DMS 273 treated with DMSO at 0.1 percent for 48 hours (cell line): Measurements from ENCODE around the gene NOP56.
"Not testable (repeated sequence)": the region's sequence is repeated elsewhere in the genome, so short reads cannot be mapped to it uniquely, and the experiment has no call there.

Source experiments
- DNase-seq: peaks from one replicate; lab custom pipeline; 2025; lab: John Stamatoyannopoulos, UW

NOP56 gene

DNA sequence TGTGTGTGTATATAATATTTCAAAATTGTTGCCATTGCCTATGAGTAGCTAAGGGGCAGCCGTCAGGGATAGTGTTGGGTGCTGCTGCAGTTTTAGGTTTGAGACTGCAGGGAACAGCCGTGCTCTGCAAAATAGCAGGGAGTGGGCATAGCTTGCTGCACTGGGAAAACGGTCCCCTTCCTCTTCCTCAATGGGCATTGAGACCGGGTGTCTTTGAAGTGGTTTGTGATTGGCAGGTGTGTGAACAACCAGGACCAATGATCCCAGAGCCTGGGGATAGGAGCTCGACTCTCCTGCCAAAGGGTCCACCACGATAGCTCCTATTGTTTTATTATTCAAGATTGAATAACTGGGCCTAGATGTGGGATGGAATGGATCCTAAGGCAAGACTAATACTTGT lies 35.1 kb downstream of the NOP56 start:
- no peak for DNase-seq

DNA sequence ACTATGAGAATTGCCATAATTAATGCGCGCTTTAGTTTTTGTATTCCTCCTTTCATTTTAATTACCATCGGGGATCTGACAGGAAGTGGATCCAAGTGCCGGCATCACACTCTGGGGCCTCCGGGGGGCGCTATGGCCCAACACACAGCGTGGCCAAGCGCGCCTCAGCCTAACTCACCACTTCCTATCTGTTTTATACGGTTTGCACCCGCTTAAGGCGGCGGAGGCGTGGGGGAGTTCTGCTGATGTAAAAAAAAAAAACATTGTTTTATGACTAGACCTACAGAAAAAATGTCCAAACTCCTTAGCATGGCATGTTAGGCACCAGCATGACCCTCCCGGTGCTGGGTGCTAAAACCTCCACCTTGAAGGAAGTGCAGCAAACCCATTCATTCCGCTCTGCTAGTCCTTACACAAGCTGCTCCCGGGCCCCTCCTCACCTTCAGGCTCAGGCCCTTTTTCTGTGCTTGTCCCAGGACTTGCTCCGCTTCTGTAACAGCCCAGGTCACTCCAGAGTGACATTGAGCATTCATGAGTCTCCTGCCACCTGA lies 35.7 kb downstream of the NOP56 start:
- DNase-seq = no peak

DNA sequence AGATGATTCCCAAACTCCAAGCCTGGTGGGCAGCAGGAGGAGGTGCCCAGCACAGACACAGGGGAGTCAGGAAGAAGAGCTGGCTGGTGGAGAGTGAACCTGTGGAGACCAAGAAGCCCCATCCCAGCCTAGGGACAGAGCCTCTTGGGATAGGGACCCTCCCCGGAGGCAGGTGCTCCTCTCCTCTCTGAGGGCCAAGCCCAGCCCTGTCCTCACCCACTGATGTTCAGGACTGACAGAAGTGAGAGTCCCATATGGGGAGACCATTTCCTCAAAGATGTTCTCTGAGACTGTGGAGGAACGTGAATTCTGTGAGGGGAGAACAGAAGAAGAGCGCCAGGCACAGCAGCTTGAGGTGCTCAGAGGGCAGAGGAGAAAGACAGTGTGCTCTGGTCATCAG lies 37.8 kb downstream of the NOP56 start:
- no peak for DNase-seq

GRCh38 chr20:2690718-2691117 lies 38.3 kb downstream of the NOP56 start:
- no peak for DNase-seq

DNA sequence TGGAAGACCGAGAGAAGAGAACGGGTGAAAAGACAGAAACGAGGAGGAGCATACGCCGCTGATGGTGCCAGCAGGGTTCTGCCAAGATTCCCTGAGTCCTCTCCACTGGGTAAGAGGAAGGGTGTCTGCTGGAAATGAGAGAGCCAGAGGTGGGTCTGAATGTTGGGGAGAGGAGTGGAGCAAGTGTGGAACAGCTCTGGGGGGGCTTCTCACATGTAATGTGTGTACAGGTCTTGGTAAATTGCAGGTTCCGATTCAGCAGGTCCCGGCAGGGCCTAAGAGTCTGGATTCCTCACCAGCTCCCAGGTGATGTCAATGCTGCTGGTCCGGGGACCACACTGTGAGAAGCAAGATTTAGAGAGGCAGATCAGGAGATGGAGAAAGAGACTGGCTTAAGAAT lies 38.7 kb downstream of the NOP56 start:
- no peak for DNase-seq

- DNase-seq = no peak
These were observed 39.2 kb downstream of the NOP56 start for GRCh38 chr20:2691663-2692035.

- no peak for DNase-seq
These were observed 39.8 kb downstream of the NOP56 start, which contains the start of gene EBF4 for GRCh38 chr20:2692036-2692885. TSS of gene EBF4 (plus strand) at chr20:2692780. CDS start at chr20:2693646, 866 bp downstream.

DNA sequence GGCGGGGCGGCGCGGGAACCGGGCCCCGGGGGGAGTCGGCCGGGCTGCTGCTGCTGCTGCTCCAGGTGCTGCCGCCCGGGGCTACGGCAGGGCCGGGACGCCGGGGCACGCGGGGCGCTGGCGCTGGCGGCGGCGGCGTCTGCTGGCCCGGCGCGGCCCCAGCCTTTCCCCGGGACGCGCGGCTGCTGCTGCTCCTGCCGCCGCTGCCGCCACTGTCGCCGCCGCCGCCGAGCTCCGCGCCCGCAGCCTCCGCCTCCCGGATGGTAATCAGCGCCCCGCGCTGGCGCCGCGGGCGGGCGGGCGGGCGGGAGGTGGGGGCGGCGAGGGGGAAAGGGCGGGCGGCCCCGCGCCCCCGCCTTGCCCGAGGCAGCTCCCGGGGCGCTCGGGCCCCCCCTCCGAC lies 40.5 kb downstream of the NOP56 start:
- DNase-seq = no peak

GRCh38 chr20:2693286-2694007 lies 41.0 kb downstream of the NOP56 start:
- DNase-seq = no peak

DNA sequence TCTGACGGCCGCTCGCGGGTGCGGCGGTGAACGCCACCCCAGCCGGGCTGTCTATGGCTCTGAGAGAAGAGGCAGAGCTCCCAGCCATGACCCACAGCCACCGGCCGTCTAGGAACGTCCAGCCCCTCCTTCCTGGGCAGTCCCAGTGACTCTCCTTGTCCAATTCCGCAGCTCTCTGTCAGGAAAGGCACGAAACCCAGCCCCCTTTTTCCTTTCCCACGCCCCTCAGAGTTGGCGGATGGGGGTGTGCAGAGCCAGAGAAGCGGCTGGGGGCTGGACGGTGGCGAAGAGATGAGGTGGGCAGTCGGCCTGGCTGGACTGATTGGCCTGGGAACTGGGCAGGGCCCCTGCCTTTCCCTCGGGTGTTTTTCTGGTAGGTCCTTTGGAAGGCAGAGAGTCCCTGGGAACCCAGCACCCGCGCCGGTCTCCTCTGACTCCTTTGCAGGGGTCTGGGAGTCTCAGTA lies 41.6 kb downstream of the NOP56 start:
- DNase-seq = no peak

DNA sequence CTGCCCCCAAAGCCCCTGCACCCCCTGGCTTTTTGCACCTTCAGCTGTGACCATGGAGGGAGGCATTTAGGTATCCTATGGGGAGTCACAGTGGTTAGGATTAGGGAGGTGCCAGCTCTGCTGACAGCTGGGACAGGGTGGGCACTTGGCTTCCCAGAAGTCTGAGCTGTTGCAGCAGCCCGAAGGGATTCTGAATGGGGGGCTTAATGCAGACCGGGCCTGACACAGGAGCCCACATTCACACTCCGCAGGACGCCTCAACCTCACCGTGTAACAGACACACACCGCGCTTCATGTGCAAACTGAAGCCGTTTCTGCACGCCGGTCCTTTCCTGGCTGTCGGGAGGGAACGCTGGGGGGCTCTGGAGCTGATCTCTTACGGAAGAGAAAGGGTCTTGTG lies 42.1 kb downstream of the NOP56 start:
- DNase-seq = no peak

DNA sequence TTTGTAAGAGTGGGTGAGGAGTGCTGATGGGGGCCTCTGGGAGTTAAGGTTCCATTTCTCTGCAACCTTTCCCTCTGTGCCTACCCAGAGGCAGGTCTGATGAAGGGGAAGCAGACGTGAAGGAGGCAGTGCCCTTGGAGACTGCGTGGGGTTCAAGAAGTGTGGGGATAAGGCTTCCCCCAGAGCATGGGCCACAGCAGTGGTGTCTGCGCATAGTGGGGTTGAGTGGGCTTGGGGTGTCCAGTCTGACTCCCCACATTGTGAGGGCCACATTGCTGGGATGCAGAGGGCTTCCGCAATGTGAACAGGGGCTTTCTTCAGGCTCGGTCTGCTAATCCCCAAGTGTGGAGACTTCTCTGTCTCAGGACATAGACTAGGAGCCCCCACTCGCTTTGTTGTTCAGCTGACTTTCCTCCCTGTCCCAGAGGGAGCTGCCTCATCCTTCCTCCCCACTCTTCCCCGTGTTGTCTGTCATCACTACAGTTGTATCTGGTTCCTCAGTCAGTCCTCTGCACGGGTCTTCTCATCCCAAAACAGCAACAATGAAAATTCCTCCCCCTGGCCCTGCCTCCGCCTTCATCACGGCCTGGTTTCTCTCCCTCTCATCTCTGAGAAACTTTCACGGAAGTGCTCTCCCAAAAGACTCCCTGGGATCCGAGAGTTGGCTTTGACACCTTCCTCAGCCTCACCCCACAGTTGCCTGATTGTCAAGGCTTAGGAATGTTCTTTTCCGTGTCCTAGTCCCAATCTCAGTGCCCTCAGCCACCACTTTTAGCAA lies 43.0 kb downstream of the NOP56 start:
- no peak for DNase-seq

DNA sequence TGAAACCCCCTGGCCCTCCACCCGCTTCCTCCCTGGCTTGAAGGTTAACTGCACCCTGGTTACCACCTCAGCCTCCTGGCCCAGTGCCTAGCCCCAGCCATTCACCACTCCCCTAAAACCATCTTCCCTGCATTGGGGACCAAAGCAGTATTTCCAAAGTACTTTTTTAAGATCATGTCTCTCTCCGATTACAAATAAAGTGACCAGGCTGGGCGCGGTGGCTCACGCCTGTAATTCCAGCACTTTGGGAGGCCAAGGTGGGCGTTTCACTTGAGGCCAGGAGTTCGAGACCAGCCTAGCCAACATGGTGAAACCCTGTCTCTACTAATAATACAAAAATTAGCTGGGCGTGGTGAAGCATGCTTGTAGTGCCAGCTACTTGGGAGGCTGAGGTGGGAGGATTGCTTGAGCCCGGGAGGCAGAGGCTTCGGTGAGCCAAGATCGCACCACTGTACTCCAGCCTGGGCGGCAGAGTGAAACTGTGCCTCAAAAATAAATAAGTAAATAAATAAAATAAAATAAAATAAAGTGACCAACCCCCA lies 43.6 kb downstream of the NOP56 start:
- not testable (repeated sequence) for DNase-seq

GRCh38 chr20:2696646-2697045 lies 44.2 kb downstream of the NOP56 start:
- DNase-seq = no peak

DNA sequence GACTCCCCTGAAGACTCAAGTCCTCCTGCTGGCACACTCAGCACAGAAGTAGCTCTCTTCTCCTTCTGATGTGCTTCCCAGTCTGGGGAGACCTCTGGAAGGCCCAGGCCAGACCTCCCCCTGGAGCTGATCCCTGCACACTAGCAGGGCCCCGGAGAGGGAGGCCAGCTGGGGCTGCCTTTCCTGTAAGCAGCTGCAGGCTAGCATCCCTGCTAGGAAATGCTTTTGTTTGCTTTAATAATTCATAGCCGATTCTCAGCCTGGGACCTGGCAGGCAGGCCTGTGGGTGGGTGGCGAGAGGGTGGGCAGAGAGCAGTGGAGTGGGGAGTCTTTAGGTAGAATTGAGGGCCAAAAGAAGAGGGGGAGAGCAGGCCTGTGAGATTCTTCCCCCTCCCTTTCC lies 45.3 kb downstream of the NOP56 start:
- no peak for DNase-seq

DNA sequence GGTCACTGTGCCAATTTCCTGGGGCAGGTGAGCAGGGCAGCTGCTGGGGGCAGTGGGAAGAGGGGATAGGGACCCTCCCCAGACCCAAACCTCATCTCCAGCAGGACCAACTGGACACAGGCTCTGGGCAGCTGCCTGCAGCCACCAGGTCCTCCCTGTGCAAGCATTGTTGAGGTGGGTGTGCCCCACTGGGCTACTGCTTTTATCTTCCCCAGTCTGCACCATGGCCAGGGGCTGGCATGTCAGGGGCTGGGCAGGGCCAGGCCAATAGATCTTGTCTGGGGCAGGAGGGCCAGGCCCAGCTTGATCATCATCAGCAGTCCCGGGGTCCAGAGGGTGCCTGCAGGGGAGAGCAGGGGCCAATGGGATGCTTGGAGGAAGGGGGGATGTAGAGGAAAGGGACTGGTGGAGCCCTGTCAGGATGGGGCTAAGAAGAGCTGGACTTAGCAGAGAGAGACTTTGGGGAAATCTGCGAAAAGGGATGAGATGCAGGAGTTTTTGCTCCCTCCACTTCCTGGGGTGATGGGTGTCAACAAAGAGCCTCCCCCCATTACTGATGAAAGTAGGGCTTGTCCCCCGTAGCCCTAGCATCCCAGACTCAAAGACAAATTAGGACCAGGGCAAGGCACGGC lies 45.9 kb downstream of the NOP56 start:
- DNase-seq = no peak

DNA sequence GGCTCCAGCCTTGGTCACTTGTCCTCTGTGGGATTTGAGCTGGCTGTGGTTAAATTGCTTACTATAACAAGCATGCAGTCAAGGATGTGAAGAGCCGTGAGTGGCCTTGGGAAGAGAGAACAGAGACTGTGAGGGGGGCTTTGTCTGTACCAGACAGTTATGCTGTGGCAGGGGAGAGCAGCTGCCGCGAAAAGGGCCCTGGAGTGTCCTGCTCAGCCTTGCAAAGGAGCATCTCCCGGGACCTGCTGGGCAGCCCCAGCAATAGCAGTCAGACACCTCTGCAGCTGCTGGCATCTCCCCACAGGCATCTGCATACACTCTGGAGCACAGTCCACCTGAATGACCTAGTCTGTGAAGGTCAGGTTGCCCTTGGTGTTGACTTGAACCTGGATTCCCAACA lies 46.5 kb downstream of the NOP56 start:
- no peak for DNase-seq

DNA sequence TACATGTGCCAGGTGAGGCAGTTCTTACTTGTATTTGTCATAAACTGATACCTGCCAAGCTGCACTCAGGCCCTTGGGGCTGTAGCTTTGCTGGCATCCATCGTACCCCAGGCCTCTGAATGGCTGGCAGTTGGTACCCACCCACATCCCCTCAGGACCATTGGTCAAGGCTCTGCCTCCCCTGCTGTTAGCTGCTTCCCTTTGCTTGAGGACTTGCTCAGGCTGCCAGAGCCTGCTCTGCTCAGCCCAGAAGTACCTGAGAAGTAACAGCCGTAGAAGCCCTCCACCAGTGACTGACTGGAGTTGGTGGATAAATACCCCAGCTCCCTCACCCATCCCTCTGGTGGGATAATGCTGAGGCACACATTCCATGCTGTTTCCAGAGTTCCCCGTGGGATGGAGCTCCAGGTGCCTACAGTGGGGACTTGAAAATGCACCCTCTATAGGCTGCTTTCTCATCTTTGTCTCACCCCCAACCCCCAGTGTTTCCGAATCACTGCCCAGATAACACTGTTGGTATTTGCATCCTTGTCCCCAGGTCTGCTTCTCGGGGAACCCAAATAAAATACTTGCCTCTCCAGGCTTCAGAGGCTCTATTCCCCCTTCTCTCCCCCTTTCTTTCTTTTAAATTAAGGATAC lies 47.5 kb downstream of the NOP56 start:
- no peak for DNase-seq

GRCh38 chr20:2700913-2701620 lies 48.6 kb downstream of the NOP56 start:
- no peak for DNase-seq

GRCh38 chr20:2701671-2702081 lies 49.2 kb downstream of the NOP56 start:
- DNase-seq = no peak
